ENCODE results near the gene CMTM1.

CMTM1 gene

GRCh38 chr16:66588981-66589713 is 22.9 kb downstream of the CMTM1 start:
- Histone ChIP-seq H3K9ac (ENCODE audit: low read depth, low read length, poor library complexity, severe bottlenecking) (no peak overlapping the region), H2AFZ (ENCODE audit: low read length) (no peak overlapping the region), H4K20me1 (ENCODE audit: insufficient read depth, low read length, poor library complexity, severe bottlenecking) (no peaks in the 10 kb centered on the region), H3K79me2 (ENCODE audit: insufficient read depth, low read length) (no peaks in the 10 kb centered on the region), H3K4me1 (ENCODE audit: insufficient read depth, low read length, poor library complexity, severe bottlenecking) (peaks cover 16% of the 10 kb centered on the region), H3K27me3 (ENCODE audit: insufficient read depth, low read length, poor library complexity, severe bottlenecking) (no peaks in the 10 kb centered on the region), H3K9me2 (replicated peaks; ENCODE audit: low read depth, low read length) (no peaks in the 10 kb centered on the region), H3K9me3 (ENCODE audit: insufficient read depth, low read depth, low read length) (no peaks in the 10 kb centered on the region), H3K4me2 (ENCODE audit: low read depth, low read length, poor library complexity, severe bottlenecking) (no peak overlapping the region), H3K4me3 (ENCODE audit: low read length, poor library complexity, severe bottlenecking) (no peak overlapping the region), H3F3A (ENCODE audit: low read depth) (no peaks in the 10 kb centered on the region), H3K36me3 (ENCODE audit: insufficient read depth, low read length) (no peaks in the 10 kb centered on the region)
- TF ChIP-seq EZH2phosphoT487 (IDR thresholded peaks at IDR 0.05; ENCODE audit: borderline replicate concordance) (no peak), CTCF (conservative IDR thresholded peaks at IDR 0.05; ENCODE audit: low read length) (peak; percentile 99)

GRCh38 chr16:66590322-66590721 is 24.1 kb downstream of the CMTM1 start:
- TF ChIP-seq CTCF (conservative IDR thresholded peaks at IDR 0.05; ENCODE audit: low read length) = no peak
- no peak for TF ChIP-seq EZH2phosphoT487 (IDR thresholded peaks at IDR 0.05; ENCODE audit: borderline replicate concordance)
- Histone ChIP-seq H3K4me1 (ENCODE audit: insufficient read depth, low read length, poor library complexity, severe bottlenecking) (peaks cover 16% of the 10 kb centered on the region), H3K27me3 (ENCODE audit: insufficient read depth, low read length, poor library complexity, severe bottlenecking) (no peaks in the 10 kb centered on the region), H3K9me2 (replicated peaks; ENCODE audit: low read depth, low read length) (no peaks in the 10 kb centered on the region), H4K20me1 (ENCODE audit: insufficient read depth, low read length, poor library complexity, severe bottlenecking) (no peaks in the 10 kb centered on the region), H3K9ac (ENCODE audit: low read depth, low read length, poor library complexity, severe bottlenecking) (no peak overlapping the region), H3K36me3 (ENCODE audit: insufficient read depth, low read length) (no peaks in the 10 kb centered on the region), H3K9me3 (ENCODE audit: insufficient read depth, low read depth, low read length) (no peaks in the 10 kb centered on the region), H3F3A (ENCODE audit: low read depth) (no peaks in the 10 kb centered on the region), H3K4me2 (ENCODE audit: low read depth, low read length, poor library complexity, severe bottlenecking) (no peak overlapping the region), H2AFZ (ENCODE audit: low read length) (no peak overlapping the region), H3K4me3 (ENCODE audit: low read length, poor library complexity, severe bottlenecking) (no peak overlapping the region), H3K79me2 (ENCODE audit: insufficient read depth, low read length) (no peaks in the 10 kb centered on the region)

GRCh38 chr16:66591018-66591417 is 24.8 kb downstream of the CMTM1 start:
- Histone ChIP-seq H3K36me3 (ENCODE audit: insufficient read depth, low read length) (no peaks in the 10 kb centered on the region), H3K27me3 (ENCODE audit: insufficient read depth, low read length, poor library complexity, severe bottlenecking) (no peaks in the 10 kb centered on the region), H3K4me1 (ENCODE audit: insufficient read depth, low read length, poor library complexity, severe bottlenecking) (peaks cover 9% of the 10 kb centered on the region), H3K9me2 (replicated peaks; ENCODE audit: low read depth, low read length) (no peaks in the 10 kb centered on the region), H4K20me1 (ENCODE audit: insufficient read depth, low read length, poor library complexity, severe bottlenecking) (no peaks in the 10 kb centered on the region), H3K4me3 (ENCODE audit: low read length, poor library complexity, severe bottlenecking) (no peak overlapping the region), H3K79me2 (ENCODE audit: insufficient read depth, low read length) (no peaks in the 10 kb centered on the region), H3K9me3 (ENCODE audit: insufficient read depth, low read depth, low read length) (no peaks in the 10 kb centered on the region), H2AFZ (ENCODE audit: low read length) (no peak overlapping the region), H3K4me2 (ENCODE audit: low read depth, low read length, poor library complexity, severe bottlenecking) (no peak overlapping the region), H3F3A (ENCODE audit: low read depth) (no peaks in the 10 kb centered on the region), H3K9ac (ENCODE audit: low read depth, low read length, poor library complexity, severe bottlenecking) (no peak overlapping the region)
- TF ChIP-seq EZH2phosphoT487 (IDR thresholded peaks at IDR 0.05; ENCODE audit: borderline replicate concordance) (no peak), CTCF (conservative IDR thresholded peaks at IDR 0.05; ENCODE audit: low read length) (no peak)
